Memory B cell (primary cell): ENCODE measurements around the gene CUTA.
"Not testable (repeated sequence)": the region's sequence is repeated elsewhere in the genome, so short reads cannot be mapped to it uniquely, and the experiment has no call there.

Experiments
- ATAC-seq: fragments of 150-1000 bp; cut with Tn5 transposase; 2 replicates; pipeline ENCODE4 v1.10.0; 2021; ENCODE audit warnings: low read depth, mild to moderate bottlenecking, moderate library complexity
- DNase-seq, 2 donors: peaks; one replicate each; pipeline ENCODE4 v3.0.0; 2022; ENCODE audit warnings: low spot score in 2 of 2
- H3K27ac Mint-ChIP-seq: one replicate; pipeline ENCODE4 v1.8.0; 2022; ENCODE audit warnings: mild to moderate bottlenecking, moderate library complexity, mixed read lengths
- H3K27me3 Mint-ChIP-seq: one replicate; pipeline ENCODE4 v1.8.0; 2022; ENCODE audit warnings: mixed read lengths
- H3K36me3 Mint-ChIP-seq: one replicate; pipeline ENCODE4 v1.8.0; 2022; ENCODE audit warnings: mild to moderate bottlenecking, mixed read lengths
- H3K4me1 Mint-ChIP-seq: one replicate; pipeline ENCODE4 v1.8.0; 2022; ENCODE audit warnings: mixed read lengths
- H3K4me3 Mint-ChIP-seq: one replicate; pipeline ENCODE4 v1.8.0; 2022; ENCODE audit warnings: mild to moderate bottlenecking, moderate library complexity, mixed read lengths
- H3K9me3 Mint-ChIP-seq: one replicate; pipeline ENCODE4 v1.8.0; 2022; ENCODE audit warnings: mixed read lengths

Gene CUTA

DNA sequence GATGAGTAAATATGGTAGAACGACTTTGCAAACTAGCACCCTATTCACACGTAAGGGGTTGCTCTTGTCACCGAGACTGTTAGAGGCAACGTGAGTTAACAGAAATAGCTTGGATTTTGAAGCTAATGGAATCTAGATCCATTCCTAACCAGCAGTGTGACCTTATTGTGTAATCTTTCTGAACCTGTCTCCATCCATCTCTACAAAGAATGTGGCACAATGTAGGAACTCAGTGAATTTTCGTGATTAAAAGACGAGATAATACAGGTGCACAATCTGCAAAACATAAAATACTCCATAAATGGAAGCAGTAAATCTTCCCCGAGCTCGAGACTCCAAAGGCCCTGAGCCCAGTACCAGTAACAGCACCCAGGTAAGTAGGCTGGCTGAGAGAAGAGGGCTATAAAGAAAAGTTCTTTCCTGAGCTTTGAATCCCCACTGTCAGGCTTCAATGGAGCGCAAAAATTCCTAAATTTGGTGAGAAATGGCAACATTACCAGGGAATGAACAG is 27.1 kb downstream of the CUTA start:
- Mint-ChIP-seq H3K4me1 (peaks cover 15% of the 10 kb centered on the region), H3K27me3 (peaks cover 6% of the 10 kb centered on the region), H3K36me3 (no peaks in the 10 kb centered on the region), H3K27ac (peak overlapping the region; percentile 88), H3K4me3 (peak overlapping the region; percentile 80), H3K9me3 (no peaks in the 10 kb centered on the region)
- no peak for DNase-seq
- ATAC-seq: peak; percentile 2

DNA sequence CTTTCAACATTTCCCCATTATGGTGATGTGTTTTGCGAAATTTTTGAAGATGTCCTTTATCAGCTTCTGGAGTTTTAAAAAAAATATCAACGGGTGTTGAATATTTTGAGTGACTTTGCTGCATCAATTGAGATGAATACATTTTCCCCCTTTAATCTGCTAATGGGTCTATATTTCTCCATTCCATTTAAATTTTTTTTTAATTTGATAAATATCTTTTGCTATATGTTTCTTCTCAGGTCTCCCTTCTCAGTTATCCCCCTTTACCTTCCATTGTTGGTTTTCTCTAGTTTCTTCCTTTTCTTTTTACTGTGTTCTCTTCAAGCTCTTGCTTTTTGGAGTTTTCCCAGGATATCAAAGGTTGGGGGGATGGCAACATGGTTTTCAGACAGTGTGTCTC is 27.7 kb downstream of the CUTA start:
- H3K4me1 Mint-ChIP-seq: peaks cover 15% of the 10 kb centered on the region
- DNase-seq (no peak), ATAC-seq (no peak)
- H3K9me3 Mint-ChIP-seq: no peaks in the 10 kb centered on the region
- H3K4me3 Mint-ChIP-seq: no peak overlapping the region
- peaks cover 4% of the 10 kb centered on the region for H3K27me3 Mint-ChIP-seq
- no peak overlapping the region for H3K27ac Mint-ChIP-seq
- H3K36me3 Mint-ChIP-seq: no peaks in the 10 kb centered on the region

DNA sequence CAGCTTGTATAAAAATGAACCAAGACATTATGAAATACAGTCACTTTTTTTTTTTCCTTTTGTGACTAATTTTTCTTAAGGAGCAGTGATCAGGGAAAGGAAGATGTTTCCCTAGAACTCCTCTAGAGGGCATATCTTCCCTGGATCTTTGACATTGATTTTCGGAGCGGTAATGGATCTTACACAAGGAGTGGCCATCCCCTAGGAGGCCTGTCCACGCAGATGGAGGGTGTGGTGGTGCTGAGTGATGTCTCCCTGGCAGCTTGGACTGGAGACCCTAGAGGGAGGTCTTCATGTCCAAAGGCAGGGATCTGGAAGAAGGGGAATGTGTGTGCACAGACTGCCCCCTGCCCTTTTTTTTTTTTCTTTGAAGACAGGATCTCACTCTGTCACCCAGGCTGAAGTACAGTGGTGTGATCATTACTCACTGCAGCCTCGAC is 33.3 kb downstream of the CUTA start:
- no peaks in the 10 kb centered on the region for H3K27me3 Mint-ChIP-seq
- H3K36me3 Mint-ChIP-seq: no peaks in the 10 kb centered on the region
- H3K27ac Mint-ChIP-seq: no peak overlapping the region
- no peaks in the 10 kb centered on the region for H3K9me3 Mint-ChIP-seq
- no peak overlapping the region for H3K4me3 Mint-ChIP-seq
- no peaks in the 10 kb centered on the region for H3K4me1 Mint-ChIP-seq
- ATAC-seq (no peak), DNase-seq (no peak)

DNA sequence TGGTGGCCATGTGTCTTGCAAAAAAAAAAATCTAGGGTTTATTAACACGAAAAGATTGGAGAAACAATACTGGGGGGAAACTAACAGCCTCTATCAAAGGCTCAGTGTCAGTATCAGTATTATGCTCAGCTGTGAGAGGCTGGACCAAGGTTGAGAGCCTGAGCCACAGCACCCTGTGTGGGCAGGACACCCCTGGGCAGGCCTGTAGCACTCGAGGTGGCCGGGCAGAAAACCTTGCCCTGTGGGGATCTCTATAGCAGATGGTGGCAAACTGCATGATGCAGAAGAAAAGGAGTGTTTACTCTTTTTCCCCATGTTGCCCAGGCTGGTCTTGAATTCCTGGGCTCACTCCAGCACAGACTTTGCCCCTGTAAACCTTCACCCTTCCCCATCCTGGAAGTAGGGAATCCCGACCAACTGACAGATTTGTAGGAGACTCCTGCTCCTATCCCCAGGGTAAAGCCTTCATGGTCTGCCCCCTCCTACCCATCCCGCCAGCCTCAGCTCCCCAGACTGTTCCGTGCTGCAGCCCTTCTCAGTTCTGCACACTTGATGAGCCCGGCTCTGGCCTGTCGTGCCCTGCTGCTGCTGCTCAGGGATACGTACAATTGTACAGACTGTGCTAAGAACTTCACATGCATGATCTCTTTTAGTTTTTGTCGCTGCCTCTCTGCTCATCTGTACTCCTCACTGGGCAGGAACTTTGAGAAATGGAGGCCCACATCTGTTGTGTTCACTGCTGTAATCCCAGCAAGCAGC is 34.3 kb downstream of the CUTA start:
- ATAC-seq: no peak
- Mint-ChIP-seq H3K9me3 (no peaks in the 10 kb centered on the region), H3K4me3 (no peak overlapping the region), H3K27ac (no peak overlapping the region), H3K4me1 (no peaks in the 10 kb centered on the region), H3K27me3 (no peaks in the 10 kb centered on the region), H3K36me3 (no peaks in the 10 kb centered on the region)
- no peak for DNase-seq

DNA sequence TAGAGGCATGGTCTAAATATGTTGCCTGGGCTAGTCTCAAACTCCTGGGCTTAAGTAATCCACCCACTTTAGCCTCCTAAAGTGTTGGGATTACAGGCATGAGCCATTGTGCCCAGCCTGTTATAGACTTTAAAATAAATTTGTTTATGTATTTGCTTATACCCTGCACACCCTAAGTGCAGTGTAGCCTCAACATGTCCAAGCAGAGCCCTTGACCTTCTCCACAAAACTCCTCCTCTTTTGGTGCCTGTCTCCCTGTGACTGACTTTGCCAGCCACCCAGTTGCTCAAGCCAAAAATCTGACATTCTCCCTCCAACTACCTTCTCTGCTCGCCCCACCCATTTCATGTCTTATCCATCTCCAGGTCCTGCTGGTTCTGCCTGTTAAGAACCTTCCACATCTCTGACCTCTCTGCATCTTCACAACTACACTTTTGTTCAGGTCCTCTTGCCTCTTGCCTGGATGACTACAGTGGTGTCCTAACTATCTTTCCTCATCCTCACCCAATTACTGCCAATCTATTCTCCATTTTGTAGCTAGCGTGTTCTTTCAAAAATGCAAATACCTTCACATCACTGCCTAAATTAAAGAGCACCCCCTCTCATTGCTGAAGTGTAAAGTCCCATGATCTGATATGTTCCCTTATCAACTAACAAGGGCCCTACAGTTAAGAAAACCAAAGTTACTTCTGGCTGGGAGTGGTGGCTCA is 37.5 kb downstream of the CUTA start:
- no peaks in the 10 kb centered on the region for H3K9me3 Mint-ChIP-seq
- H3K4me1 Mint-ChIP-seq: no peaks in the 10 kb centered on the region
- H3K27me3 Mint-ChIP-seq: no peaks in the 10 kb centered on the region
- ATAC-seq: no peak
- no peak overlapping the region for H3K4me3 Mint-ChIP-seq
- DNase-seq: no peak
- H3K27ac Mint-ChIP-seq: no peak overlapping the region
- no peaks in the 10 kb centered on the region for H3K36me3 Mint-ChIP-seq

DNA sequence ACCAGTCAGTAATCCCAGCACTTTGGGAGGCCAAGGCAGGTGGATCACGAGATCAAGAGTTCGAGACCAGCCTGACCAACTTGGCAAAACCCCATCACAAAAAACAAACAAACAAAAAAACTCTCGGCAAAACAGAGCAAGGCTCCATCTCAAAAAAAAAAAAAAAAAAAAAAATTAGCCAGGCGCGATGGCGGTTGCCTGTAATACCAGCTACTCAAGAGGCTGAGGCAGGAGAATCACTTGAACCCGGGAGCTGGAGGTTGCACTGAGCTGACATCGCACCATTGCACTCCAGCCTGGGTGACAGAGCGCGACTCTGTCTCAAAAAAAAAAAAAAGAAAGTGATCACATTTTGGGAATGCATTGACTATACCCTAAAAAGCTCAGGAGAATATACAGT is 38.7 kb downstream of the CUTA start:
- not testable (repeated sequence) for H3K4me3 Mint-ChIP-seq, H3K27me3 Mint-ChIP-seq, DNase-seq, H3K27ac Mint-ChIP-seq, H3K4me1 Mint-ChIP-seq, H3K9me3 Mint-ChIP-seq, H3K36me3 Mint-ChIP-seq, ATAC-seq

DNA sequence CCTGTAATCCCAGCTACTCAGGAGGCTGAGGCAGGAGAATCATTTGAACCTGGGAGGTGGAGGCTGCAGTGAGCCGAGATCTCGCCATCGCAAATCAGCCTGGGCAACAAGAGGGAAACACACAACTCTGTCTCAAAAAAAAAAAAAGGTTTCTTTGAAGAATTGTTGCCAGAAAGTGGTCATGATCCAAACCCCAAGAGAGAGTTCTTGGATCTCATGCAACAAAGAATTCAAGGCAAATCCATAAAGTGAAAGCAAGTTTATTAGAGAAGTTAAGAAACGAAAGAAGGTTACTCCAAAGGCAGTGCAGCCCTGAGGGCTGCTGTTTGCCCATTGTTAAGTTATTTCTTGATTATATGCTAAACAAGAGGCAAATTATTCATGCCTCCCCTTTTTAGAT is 40.7 kb downstream of the CUTA start:
- Mint-ChIP-seq H3K9me3 (no peaks in the 10 kb centered on the region), H3K27ac (no peak overlapping the region)

DNA sequence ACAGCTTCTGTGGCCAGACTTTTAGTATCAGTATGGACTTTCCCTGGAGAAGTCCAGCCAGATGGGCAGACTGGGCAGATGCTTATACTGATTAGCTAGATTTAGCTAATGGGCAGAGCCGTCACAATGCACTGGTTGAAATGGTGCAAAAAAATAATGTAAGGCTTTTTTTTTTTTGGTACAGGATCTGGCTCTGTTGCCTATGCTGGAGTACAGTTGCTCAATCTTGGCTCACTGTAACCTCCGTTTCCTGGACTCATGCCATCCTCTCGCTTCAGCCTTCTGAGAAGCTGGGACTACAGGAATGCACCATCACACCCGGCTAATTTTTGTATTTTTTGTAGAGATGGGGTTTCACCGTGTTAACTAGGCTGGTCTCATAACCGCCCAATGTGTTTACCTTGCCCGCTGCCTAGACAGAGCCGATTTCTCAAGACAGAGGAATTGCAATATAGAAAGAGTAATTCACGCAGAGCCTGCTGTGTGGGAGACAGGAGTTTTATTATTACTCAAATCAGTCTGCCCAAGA is 42.7 kb downstream of the CUTA start:
- Mint-ChIP-seq H3K4me1 (peaks cover 2% of the 10 kb centered on the region), H3K27me3 (no peaks in the 10 kb centered on the region), H3K36me3 (no peaks in the 10 kb centered on the region), H3K27ac (no peak overlapping the region), H3K9me3 (no peaks in the 10 kb centered on the region), H3K4me3 (no peak overlapping the region)
- DNase-seq (no peak), ATAC-seq (no peak)

More for the DNA sequence above, 40.7 kb downstream of the CUTA start:
- no peak overlapping the region for H3K4me3 Mint-ChIP-seq
- H3K4me1 Mint-ChIP-seq: peaks cover 2% of the 10 kb centered on the region
- DNase-seq: no peak
- no peaks in the 10 kb centered on the region for H3K36me3 Mint-ChIP-seq
- ATAC-seq: no peak
- no peaks in the 10 kb centered on the region for H3K27me3 Mint-ChIP-seq

DNA sequence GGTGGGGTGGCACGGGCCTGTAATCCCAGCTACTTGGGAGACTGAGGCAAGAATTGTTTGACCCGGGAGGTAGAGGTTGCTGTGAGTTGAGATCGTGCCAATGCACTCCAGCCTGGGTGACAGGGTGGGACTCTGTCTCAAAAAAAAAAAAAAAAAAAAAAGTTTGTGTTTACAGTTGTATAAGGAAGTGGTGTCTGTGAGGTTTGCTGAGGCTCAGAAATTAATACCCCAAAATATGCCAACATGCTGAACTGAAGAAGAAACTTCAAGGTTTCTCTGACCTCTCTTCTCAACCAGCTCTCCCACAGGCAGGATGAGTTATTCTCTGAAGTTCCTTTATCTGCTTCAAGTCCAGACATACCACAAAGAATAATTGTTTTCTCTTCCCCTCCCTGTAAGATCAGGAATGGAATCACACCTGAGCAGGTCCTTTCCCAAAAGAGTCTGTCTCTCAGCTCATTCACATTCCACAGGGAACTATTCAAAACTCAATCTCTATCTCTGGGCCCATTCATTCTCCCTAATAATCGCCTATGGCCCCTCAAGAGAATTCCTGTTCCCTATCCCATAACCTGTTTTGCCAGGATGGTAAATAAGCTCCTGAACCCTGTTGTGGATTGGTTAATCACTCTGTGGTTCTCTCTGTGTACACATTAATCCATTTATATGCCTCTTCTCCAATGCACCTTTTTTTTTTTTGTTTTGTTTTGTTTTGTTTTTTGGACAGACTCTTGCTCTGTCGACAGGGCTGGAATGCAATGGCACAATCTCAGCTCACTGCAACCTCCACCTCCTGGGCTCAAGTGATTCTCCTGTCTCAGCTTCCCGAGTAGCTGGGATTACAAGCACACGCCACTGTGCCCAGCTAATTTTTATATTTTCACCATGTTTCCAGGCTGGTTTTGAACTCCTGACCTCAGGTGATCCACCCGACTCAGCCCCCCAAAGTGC is 43.7 kb downstream of the CUTA start:
- Mint-ChIP-seq H3K4me3 (no peak overlapping the region), H3K4me1 (peaks cover 2% of the 10 kb centered on the region), H3K27me3 (no peaks in the 10 kb centered on the region), H3K27ac (no peak overlapping the region), H3K36me3 (no peaks in the 10 kb centered on the region), H3K9me3 (no peaks in the 10 kb centered on the region)
- no peak for ATAC-seq
- DNase-seq: no peak

DNA sequence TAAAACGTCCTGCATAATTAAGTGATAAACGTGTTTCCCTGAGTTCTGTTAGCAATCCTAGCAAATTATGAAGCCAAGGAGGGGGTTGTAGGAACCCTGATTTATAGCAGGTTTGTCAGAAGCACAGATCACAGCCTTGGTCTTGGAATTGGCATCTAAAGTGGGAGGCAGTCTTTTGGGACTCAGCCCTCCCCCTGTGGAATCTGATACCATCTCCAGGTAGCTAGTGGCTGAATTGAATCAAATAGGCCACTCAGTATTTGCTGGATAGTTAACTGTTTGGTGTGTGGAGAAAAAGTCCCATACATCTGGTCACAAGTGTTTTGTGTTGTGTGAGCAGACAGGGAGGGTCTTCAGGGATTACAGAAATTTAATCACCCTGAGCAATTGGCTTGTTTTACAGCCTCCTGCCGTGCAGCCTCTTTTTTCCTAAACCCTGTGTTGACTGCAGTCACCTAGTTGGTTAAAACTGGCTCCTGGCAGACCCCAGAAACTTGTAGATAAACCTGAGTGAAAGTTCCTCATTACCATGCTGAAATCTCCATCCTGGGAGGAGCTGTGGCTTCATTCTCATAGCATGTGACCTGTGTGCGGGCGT is 45.3 kb downstream of the CUTA start:
- Mint-ChIP-seq H3K9me3 (no peaks in the 10 kb centered on the region), H3K27me3 (no peaks in the 10 kb centered on the region), H3K4me3 (no peak overlapping the region), H3K27ac (no peak overlapping the region), H3K4me1 (peaks cover 2% of the 10 kb centered on the region), H3K36me3 (no peaks in the 10 kb centered on the region)
- DNase-seq (no peak), ATAC-seq (no peak)

DNA sequence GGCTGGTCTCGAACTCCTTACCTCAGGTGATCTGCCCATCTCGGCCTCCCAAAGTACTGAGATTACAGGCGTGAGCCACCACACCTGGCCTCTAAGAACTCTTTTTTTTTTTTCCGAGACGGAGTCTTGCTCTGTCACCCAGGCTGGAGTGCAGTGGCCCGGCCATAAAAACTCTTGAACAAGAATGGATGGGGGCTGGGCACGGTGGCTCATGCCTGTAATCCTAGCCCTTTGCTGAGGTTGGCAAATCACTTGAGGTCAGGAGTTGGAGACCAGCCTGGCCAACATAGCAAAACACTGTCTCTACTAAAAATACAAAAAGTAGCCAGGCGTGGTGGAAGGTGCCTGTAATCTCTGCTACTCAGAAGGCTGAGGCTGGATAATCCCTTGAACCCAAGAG is 46.0 kb downstream of the CUTA start:
- not testable (repeated sequence) for H3K36me3 Mint-ChIP-seq, H3K4me1 Mint-ChIP-seq, H3K27me3 Mint-ChIP-seq, H3K4me3 Mint-ChIP-seq, ATAC-seq, H3K9me3 Mint-ChIP-seq, H3K27ac Mint-ChIP-seq, DNase-seq

DNA sequence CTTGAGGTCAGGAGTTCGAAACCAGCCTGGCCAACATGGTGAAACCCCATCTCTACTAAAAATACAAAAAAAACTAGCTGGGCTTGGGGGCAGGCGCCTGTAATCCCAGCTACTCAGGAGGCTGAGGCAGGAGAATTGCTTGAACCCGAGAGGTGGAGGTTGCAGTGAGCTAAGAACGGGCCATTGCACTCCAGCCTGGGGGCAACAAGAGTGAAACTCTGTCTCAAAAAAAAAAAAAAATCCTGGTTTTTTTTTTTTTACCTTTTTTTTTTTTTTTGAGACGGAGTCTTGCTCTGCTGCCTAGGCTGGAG is 50.2 kb downstream of the CUTA start:
- H3K4me1 Mint-ChIP-seq, H3K27ac Mint-ChIP-seq, H3K9me3 Mint-ChIP-seq, H3K4me3 Mint-ChIP-seq, DNase-seq, H3K27me3 Mint-ChIP-seq, ATAC-seq, H3K36me3 Mint-ChIP-seq: not testable (repeated sequence)

DNA sequence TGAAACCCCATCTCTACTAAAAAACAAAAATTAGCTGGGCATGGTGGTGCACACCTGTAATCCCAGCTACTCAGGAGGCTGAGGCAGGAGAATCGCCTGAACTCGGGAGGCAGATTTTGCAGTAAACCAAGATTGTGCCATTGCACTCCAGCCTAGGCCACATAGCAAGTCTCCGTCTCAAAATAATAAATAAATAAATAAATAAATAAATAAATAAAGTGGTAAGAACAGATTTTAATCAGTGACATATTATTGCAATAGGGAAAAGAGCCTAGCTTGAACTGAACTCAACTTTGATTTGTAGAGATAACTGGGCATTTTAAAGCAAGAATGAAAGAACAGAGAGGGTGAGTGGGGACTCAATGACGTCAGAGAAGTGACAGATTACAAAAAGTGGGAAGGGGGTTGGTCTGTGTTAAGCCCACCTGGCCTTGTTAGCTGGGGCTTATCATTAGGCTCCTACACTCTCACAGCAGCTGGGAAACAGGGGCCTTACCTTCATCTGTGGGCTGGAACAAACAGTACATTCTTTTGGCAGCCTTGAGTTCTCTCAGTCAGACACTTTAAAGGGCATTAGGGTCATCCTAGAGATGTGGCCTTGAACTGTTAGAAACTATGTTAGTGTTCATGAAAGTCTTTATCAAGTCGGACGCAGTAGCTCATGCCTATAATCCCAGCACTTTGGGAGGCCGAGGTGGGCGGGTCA is 50.7 kb downstream of the CUTA start:
- Mint-ChIP-seq H3K36me3 (no peaks in the 10 kb centered on the region), H3K27ac (no peak overlapping the region), H3K4me3 (no peak overlapping the region), H3K27me3 (peaks cover 5% of the 10 kb centered on the region), H3K9me3 (no peaks in the 10 kb centered on the region), H3K4me1 (peaks cover 2% of the 10 kb centered on the region)
- no peak for DNase-seq
- no peak for ATAC-seq
